ENCODE data around the gene ASB13. TPM values are rescaled to one million over a fixed set of nuclear protein-coding genes. Genes with fewer than 3 reads are reported as not detected.

ASB13 gene
- total and polyA plus RNA-seq, 2 of the 13 experiments (the other 11 are each of a cell fraction or from before 2014, with no cell fraction given): 9.3 to 15.4 TPM

DNA sequence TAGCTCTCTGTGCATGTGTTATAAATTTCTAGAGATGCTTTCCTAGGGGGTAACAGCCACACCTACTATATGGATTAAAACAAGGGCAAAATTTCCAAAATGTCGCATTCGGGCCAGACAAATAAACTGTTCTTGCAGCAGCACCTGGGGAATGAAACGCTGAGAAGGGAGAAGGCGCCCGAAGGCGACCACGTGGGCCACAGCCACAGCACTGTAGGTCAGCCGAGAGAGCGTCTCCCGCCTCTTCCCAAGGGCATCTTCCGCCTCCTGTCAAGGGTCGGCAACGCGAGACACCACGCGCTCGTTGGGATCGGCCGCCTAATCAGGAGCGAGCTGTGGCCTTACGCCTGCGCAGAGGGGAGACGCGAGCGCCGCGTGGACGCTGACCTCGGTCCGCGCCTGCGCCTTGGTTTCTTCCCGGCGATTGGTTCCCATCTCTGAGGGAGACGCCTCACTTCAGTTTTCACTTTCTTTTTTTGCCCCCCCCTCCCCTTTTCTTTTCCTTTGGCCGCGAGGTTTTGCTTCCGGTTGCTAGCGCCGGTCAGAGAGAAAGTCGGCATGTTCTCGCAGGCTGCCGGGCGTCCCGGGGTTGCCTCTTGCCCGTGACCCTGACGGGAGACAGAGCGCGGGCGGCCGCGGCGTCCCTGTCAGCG is 18.0 kb upstream of the ASB13 start, which contains the start of gene TASOR2 (continued):
- TF ChIP-seq SETDB1 (CRISPR knock-in tag; IDR thresholded peaks at IDR 0.05; ENCODE audit: borderline replicate concordance) (peak; percentile 91; the same call in 1 of the 2 replicates), GPN1 (CRISPR knock-in tag; IDR thresholded peaks at IDR 0.05; ENCODE audit: borderline replicate concordance) (peak; percentile 69; the same call in 1 of the 2 replicates), TIGD3 (CRISPR knock-in tag; IDR thresholded peaks at IDR 0.05; ENCODE audit: borderline replicate concordance) (peak; percentile 81; the same call in 1 of the 2 replicates), PHB2 (IDR thresholded peaks at IDR 0.05; ENCODE audit: partially characterized antibody) (no peak), CREM (IDR thresholded peaks at IDR 0.05) (peak; percentile 65), CREM (CRISPR knock-in tag; IDR thresholded peaks at IDR 0.05) (no peak), DNMT3B (CRISPR knock-in tag; conservative IDR thresholded peaks at IDR 0.05) (no peak; the same call in 1 of the 2 replicates), GABPA (IDR thresholded peaks at IDR 0.05; ENCODE audit: low read depth, low read length) (peak; percentile 63), GABPA (CRISPR knock-in tag; IDR thresholded peaks at IDR 0.05; ENCODE audit: low read depth) (peak; percentile 92), ZNF713 (CRISPR knock-in tag; IDR thresholded peaks at IDR 0.05) (peak; percentile 67; the same call in 1 of the 2 replicates), ZNF580 (CRISPR knock-in tag; IDR thresholded peaks at IDR 0.05; ENCODE audit: borderline replicate concordance, low read depth) (peak; percentile 99; the same call in 1 of the 2 replicates), HOXD1 (CRISPR knock-in tag; IDR thresholded peaks at IDR 0.05) (peak; percentile 56; the same call in 1 of the 2 replicates), ZNF407 (CRISPR knock-in tag; IDR thresholded peaks at IDR 0.05; ENCODE audit: not compliant biosample characterization) (peak; percentile 64), WIZ (CRISPR knock-in tag; IDR thresholded peaks at IDR 0.05) (0 out of 2 replicates have a peak, but pooled peaks have one; percentile 60), ATF6 (CRISPR knock-in tag; conservative IDR thresholded peaks at IDR 0.05) (peak; percentile 95; the same call in 1 of the 2 replicates)
- TF ChIP-seq, protein P1, sequence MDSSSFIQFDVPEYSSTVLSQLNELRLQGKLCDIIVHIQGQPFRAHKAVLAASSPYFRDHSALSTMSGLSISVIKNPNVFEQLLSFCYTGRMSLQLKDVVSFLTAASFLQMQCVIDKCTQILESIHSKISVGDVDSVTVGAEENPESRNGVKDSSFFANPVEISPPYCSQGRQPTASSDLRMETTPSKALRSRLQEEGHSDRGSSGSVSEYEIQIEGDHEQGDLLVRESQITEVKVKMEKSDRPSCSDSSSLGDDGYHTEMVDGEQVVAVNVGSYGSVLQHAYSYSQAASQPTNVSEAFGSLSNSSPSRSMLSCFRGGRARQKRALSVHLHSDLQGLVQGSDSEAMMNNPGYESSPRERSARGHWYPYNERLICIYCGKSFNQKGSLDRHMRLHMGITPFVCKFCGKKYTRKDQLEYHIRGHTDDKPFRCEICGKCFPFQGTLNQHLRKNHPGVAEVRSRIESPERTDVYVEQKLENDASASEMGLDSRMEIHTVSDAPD (CRISPR knock-in tag; IDR thresholded peaks at IDR 0.05): peak; percentile 82; the same call in 1 of the 2 replicates
